ENCODE results near the gene NHP2.

NHP2 gene

DNA sequence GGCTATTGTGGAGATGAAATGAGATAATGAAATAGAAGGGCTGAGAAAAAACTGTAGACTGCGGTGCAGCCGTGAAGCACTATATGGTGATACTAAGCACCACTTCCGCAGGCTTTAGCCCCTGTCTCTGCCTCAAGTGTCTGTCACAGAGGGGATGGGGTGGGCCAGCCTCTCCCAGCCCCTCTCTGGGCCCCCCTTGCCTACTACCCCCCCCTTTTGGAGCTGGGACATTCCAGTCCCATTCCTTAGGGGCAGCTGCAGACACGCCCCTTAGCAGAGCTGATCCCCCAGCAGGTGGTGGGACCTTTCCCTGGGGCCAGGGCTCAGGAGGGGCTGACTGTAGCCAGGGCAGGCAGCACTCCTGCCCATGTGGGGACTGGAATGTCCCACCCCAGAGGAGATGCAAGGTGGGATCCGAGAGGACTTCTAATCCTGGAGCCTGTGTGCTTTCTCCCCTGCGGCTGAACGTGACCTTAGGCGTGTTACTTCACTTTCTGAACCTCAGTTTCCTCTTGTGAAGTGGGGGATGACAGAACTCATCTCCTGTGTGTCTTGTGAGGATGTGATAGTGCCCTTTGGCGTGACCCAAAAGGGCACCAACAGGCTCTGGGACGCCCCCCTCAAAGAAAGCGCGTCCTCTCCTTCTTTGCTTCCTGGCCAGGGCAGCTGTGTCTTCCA, 38.4 kb downstream of the NHP2 start:
- DNase-seq (ENCODE audit: low read depth in 2 of 2, low spot score in 1 of 2): no peak

DNA sequence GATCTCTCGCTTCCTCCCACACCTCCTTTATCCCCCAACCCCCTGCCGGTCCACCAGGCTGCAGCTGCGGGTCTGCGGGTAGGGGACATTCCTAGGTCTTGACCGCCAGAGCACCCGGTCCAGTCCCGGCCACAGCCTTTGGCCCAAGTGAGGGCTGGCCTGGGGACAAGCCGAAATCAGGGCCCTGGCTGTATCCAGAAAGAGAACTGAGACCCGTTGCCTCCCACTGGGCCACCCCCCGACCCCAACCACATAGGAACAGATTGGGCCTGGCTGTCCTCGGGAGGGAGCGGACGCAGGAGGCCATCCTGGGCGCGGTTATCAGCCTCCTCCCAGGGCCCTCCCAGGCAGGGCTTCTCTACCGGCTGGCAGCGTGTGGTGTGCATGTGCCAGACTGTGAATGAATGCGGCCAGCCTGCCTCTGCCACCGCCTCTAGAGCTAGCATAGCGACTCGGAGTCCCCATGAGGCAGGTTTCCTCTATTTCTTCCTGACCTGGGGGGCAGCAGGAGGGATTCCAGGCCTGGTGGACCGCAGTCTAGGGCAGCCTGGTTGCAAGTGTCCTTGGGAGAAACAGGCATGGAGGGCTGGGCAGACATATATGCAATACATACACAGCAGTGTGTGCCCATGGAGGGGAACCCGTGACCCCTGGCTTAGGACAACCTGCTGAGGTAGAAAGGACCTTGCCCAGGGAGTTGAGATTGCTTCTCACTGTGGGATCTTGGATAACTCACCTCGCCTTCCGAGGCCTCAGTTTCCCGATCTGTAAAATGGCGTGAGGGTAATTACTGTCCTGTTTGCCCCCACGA, 39.2 kb downstream of the NHP2 start:
- DNase-seq (ENCODE audit: low read depth in 2 of 2, low spot score in 1 of 2): peak in 1 of 2 donors; percentile 27

DNA sequence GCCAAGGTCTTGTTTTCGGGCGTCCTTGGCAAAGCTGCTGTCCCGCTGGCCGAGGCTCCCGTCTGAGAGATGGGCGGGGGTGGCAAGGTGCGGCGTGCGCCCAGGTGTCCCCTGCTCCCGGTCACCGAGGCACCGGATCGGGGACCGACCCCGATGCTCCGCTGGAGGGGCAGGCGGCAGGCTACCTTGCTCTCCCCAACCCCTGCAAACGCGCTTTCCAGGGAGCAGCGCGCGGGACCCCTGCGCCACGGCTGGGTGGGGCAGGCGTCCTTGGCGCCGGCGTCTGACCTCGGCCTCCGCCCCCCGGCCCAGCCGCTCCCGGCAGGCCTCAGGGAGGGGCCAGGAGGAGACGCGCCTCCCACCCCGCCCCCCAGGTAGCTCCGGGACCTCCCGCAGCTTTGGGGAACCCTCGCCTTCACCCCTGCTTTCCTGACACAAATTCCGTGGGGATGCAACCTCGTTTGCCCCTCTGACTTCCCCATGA, 39.8 kb downstream of the NHP2 start:
- no peak for DNase-seq (ENCODE audit: low read depth in 2 of 2, low spot score in 1 of 2)

DNA sequence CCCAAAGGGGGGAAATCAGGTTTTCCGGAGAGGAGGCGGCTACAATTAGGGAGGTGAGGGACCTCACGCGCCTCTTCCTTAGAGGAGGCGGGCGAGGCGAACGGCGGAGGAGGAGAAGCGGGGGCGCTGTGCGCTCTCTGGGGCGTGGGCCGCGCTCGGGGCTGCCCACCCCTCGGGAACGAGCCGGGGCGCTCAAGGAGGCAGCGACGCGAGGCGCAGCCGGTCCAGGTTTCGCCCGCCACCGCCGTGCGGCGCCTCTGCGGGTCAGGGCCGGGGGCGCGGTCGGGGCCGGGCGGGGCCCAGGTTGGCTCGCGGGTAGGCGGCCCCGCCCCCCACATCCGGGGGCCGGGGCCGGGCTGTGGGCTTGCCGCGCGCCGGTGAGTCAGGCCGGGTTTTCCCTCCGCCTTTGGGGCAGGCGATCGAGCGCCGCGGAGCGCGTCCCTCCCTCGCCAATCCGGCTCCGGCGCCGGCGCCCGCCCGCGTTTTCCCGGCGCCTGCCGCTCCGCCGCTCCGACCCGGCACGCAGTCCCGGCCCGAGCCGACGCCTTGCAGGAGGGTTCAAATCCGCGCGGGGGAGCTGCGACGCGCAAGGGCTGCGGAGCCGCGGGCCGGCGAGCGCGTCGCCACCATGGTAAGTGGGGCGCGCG, 40.4 kb downstream of the NHP2 start, which contains the start of gene N4BP3:
TSS of gene N4BP3 (plus strand) at position 392 of the 647 bp plus-strand sequence. CDS start 6,052 bp downstream, outside the sequence.
- DNase-seq (ENCODE audit: low read depth in 2 of 2, low spot score in 1 of 2): peak; percentile 55 to 68

DNA sequence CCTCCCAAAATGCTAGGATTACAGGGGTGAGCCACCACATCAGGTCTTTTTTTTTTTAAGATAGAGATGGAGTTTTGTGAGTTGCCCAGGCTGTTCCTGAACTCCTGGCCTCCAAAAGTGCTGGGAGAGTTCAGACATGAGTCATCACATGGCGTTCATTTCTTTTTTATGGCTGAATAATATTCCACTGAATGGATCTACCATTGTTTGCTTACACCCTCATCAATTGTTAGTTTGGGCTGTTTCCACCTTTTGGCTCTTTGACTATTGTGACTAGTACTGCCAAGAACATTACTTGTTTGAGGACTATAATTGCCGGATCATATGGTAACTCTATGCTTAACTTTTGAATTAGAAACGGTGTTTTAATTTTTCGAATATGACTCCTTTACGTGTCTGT, 41.1 kb downstream of the NHP2 start:
- DNase-seq (ENCODE audit: low read depth in 2 of 2, low spot score in 1 of 2): no peak

DNA sequence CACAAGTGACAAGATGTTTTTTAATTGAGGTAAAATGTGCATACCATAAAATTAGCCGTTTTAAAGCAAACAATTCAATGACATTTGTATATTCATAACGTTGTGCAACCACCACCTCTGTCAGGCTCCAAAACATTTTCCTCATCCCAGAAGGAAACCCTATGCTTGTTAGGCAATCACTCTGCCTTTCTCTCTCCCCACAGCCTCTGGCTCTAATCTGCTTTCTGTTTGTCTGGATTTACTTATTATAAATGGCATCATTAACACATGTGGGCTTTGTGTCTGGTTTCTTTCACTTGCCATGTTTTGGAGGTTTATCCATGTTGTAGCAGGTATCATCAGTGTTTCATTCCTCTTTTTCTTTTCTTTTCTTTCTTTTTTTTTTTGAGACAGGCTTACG, 41.8 kb downstream of the NHP2 start:
- no peak for DNase-seq (ENCODE audit: low read depth in 2 of 2, low spot score in 1 of 2)

DNA sequence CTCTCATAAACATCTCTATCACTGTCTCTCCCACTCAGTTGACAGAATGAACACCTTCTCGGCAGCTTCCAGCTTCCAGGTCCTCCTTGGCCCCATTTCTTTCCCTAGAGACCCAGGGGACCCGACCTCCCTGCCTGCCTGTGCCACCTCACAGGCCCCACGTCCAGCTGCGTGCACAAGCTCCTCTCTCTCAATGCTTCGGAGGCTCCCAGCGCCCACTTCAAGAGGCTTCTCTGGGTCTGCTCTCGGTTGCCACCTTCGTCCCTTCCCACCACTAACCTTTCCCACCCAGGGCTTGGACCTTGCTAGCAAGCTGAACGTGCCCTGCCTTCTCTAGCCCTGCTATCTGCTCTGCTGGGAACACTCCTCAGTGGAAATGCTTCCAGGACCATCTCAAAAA, 43.2 kb downstream of the NHP2 start:
- no peak for DNase-seq (ENCODE audit: low read depth in 2 of 2, low spot score in 1 of 2)

DNA sequence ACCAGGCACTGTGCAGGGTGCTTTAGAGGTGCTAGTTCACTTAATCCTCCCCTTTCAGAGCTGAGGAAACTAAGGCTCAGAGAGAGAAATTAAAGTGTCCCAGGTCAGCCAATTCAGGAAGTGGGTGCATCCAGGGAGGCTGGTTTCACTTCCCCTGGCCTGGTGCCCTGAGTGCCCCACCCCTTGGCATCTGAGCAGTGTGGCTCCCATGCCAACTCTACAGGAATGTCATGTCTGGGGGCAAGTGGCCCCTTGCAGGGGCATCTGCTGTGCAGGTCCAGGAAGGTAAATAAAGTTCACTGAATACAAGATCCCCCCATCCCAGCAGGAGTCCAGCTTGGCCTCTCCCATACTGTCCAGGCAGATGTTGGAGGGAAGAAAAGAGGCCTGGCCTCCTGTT, 44.7 kb downstream of the NHP2 start:
- DNase-seq (ENCODE audit: low read depth in 2 of 2, low spot score in 1 of 2): no peak

DNA sequence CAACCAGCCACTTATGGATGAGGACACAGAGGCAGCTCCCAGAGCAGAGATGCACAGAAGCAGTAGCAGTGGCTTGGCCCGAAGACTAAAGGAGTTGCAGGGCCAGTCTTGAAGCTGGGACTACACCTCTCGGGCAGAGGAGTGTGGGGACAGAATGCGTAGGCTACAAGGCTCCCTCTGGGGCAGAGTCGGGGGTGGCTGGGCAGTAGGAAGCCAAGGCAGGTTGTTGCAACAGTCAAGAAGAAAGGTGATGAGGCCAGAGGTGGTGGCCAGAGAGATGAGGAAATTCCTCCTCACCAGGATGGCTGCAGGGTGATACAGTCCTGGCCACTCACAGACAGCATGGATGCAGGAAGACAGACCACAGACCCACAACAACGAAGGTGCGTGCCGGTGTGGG, 45.2 kb downstream of the NHP2 start:
- DNase-seq (ENCODE audit: low read depth in 2 of 2, low spot score in 1 of 2): no peak

DNA sequence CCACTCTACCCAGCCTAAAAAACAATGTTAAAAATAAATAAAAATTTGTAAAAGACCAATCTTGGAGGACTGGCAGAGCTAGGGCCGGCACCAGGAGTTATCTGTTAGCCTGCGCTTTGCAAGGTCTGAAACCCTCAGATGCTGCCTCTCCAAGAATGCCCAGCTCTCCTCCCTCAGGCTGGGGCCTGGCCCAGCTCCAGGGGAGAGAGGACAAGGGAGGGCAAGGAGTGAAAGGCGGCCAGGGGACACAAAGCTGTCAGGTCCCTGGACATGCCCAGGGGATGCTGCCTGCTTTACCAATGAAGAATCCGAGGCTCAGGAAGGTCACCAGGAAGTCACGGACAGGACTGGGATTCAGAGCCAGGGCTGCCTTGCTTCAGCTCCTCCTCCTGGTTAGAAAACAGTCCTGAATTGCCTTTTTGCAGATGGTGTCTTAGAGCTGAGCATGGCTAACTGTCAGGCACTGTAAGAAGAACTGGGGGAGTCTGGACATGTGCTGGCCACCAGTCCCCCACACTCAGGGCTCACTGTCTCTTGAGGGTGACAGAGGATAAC, 45.9 kb downstream of the NHP2 start:
- DNase-seq (ENCODE audit: low read depth in 2 of 2, low spot score in 1 of 2): no peak

DNA sequence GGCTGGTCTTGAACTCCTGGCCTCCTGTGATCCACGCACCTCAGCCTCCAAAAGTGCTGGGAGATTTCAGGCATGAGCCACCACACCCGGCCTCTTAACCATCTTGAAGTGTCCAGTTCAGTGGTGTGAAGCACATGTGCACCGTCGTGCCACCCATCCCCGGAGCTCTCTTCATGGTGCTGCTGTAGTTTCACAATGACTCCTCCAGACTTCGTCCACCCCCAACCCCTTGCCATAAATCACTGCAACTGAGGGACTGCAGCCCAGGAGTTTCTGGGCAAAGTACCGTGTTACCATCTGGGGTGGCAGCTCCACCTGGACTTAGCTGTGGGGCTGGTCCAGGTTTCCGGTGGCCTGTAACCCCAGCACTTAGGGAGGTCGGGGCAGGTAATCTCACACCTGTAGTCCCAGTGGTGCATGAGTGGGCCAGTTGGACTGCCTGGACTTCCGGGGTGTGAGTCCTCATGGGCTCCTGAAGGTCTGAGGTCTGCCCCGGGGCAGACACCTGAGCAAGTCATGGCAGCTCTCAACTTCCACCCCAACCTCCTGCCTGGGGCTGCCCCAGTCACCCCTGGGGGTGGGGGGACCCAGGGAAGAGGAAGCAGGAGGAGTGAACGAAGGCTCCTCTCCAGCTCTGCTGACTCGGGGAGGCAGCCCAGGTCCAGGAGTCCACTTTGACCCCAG, 47.0 kb downstream of the NHP2 start:
- DNase-seq (ENCODE audit: low read depth in 2 of 2, low spot score in 1 of 2): no peak

DNA sequence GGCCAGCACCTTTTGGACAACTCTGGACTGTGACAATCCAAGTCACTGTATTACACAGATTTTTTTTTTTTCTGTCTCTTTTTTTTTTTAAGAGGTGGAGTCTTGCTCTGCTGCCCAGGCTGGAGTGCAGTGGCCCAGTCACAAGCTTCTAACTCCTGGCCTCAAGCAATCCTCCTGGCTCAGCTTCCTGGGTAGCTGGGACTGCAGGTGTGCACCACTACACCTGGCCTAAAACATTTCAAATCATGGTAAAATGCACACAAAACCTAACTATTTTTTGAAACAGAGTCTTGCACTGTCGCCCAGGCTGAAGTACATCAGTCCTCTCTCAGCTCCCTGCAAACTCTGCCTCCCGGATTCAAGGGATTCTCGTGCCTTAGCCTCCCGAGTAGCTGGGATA, 47.6 kb downstream of the NHP2 start:
- DNase-seq (ENCODE audit: low read depth in 2 of 2, low spot score in 1 of 2): no peak

DNA sequence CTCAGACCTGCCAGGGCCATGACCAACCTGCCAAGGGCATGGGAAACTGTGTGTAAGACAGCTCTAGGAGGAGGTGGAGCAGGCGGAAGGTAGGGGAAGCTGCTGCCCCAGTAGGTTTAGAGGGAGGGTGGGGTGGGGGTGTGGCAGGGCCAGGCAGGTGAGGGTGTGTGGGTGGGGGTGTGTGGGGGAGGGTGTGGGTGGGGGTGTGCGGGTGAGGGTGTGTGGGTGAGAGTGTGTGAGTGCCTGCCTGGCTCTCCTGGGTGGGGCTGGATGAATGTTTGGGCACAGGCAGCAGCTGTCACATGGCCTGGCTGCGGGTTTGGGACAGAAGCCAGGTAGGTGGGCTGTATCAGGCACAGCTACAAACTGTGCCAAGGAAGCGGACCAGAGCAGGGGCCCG, 49.2 kb downstream of the NHP2 start:
- no peak for DNase-seq (ENCODE audit: low read depth in 2 of 2, low spot score in 1 of 2)

DNA sequence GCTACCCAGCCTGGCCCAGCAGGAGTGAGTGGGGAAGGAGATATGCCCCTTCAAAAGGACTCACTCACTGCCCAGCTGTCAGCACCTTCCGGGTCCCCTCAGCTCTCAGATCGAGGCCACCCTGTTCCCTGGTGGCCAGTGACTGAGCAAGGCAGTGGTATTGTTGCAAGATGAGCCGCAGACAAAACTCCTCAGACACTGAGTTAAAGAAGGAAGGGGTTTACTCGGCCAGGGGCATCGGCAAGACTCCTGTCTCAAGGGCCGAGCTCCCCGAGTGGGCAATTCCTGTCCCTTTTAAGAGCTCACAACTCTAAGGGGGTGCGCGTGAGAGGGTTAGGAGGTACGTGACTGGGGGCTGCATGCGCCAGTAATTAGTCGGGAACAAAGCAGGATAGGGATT, 50.1 kb downstream of the NHP2 start:
- DNase-seq (ENCODE audit: low read depth in 2 of 2, low spot score in 1 of 2): no peak
